Measurements from ENCODE around the gene MYO5B. TPM values are rescaled to one million over a fixed set of nuclear protein-coding genes. Genes with fewer than 3 reads are reported as not detected.

Gene MYO5B
- total and polyA plus RNA-seq, 9 of the 15 experiments (the other 6 are each of a cell fraction or from before 2014, with no cell fraction given) = 0.07 to 0.42 (median 0.28) TPM

DNA sequence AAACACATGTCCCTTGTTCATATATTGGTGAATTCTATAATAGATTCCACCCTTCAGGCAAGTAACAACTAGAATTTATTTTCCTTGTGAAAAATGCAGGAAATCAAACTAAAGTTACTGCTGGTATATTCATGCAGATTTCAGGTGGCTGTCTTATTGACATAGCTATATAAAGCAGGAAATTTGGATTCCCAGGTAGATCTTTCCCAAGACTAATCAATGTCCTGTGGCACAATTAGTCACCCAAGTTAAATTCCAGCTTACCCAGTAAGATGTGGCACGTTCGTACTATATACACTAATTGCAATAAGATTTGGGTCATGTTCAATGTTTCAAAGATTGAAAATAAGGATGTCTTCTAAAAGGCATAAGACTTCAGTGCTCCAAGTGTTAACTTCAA is 42.0 kb downstream of the MYO5B start:
- H4K20me1 ChIP-seq (replicated peaks; ENCODE audit: control insufficient read depth, insufficient read depth, low read length) = no peaks in the 10 kb centered on the region
- H3K36me3 ChIP-seq (ENCODE audit: control insufficient read depth, insufficient read depth, low read length) = no peaks in the 10 kb centered on the region
- in situ Hi-C loops (cut with MboI) = no loop called here
- no peak for ATAC-seq
- intact Hi-C loops (cut with micrococcal nuclease) = no loop called here
- no peak for FAIRE-seq
- no peaks in the 10 kb centered on the region for H3K9me3 ChIP-seq (replicated peaks; ENCODE audit: control insufficient read depth, insufficient read depth, low read depth, low read length)
- ChIA-PET CTCF (ENCODE audit: low intra/inter-chr PET ratio) (no interaction called here), POLR2A (interaction anchor here (0.7 kb wide), 2 partner anchors 12 to 828 kb away, joined by 3 read pairs; no protein-coding TSS in a partner anchor)
- no peak overlapping the region for H2AFZ ChIP-seq (ENCODE audit: low read depth, low read length)
- BruUV-seq (replicated peaks) = no TSS peak
- H3K79me2 ChIP-seq (ENCODE audit: control insufficient read depth, insufficient read depth, low read length) = no peaks in the 10 kb centered on the region
- no peak overlapping the region for H3K4me3 ChIP-seq
- H3K27me3 ChIP-seq (ENCODE audit: control insufficient read depth in 2 of 2, insufficient read depth in 2 of 2, low read length in 2 of 2) = no peaks in the 10 kb centered on the region
- no peak overlapping the region for H3K9ac ChIP-seq (ENCODE audit: insufficient read depth in 1 of 2, low read depth in 2 of 2, low read length in 2 of 2)
- DNase-seq (ENCODE audit: extremely low read depth in 1 of 4, low spot score in 3 of 4) = no peak
- H3K27ac ChIP-seq (ENCODE audit: extremely low read depth, low read depth, low read length) = no peak overlapping the region
- no peaks in the 10 kb centered on the region for H3K9me1 ChIP-seq (ENCODE audit: control insufficient read depth, insufficient read depth, low read length)
- WGBS (ENCODE audit: insufficient coverage, low coverage, missing lambda C conversion rate) = 7% methylated on average over 2 of the region's 2 CpGs
- H3K4me2 ChIP-seq (ENCODE audit: insufficient read depth, low read length) = no peak overlapping the region
- no peaks in the 10 kb centered on the region for H3K4me1 ChIP-seq (replicated peaks in 1 of 2; ENCODE audit: control insufficient read depth in 2 of 2, insufficient read depth in 2 of 2, low read length in 2 of 2)
- TF ChIP-seq ZNF778 (CRISPR knock-in tag; IDR thresholded peaks at IDR 0.05) (no peak), PBX2 (CRISPR knock-in tag; IDR thresholded peaks at IDR 0.05; ENCODE audit: low read depth) (no peak), PBX2 (tag; conservative IDR thresholded peaks at IDR 0.05; ENCODE audit: low read depth) (no peak), E2F5 (CRISPR knock-in tag; IDR thresholded peaks at IDR 0.05) (no peak), ZC3H8 (IDR thresholded peaks at IDR 0.05) (no peak), LEF1 (IDR thresholded peaks at IDR 0.05) (no peak), ZNF584 (CRISPR knock-in tag; IDR thresholded peaks at IDR 0.05; ENCODE audit: low read depth) (no peak), CTCF (IDR thresholded peaks at IDR 0.05 in 2 of 3, conservative IDR thresholded peaks at IDR 0.05 in 1 of 3; ENCODE audit: insufficient read depth in 2 of 3, low read depth in 1 of 3, low read length in 3 of 3) (no peak), SMARCB1 (IDR thresholded peaks at IDR 0.05; ENCODE audit: insufficient read length, low read depth) (no peak), KAT7 (CRISPR knock-in tag; IDR thresholded peaks at IDR 0.05; ENCODE audit: borderline replicate concordance) (no peak), BRD9 (IDR thresholded peaks at IDR 0.05; ENCODE audit: low read depth, partially characterized antibody) (no peak)
- TF ChIP-seq, protein P1, sequence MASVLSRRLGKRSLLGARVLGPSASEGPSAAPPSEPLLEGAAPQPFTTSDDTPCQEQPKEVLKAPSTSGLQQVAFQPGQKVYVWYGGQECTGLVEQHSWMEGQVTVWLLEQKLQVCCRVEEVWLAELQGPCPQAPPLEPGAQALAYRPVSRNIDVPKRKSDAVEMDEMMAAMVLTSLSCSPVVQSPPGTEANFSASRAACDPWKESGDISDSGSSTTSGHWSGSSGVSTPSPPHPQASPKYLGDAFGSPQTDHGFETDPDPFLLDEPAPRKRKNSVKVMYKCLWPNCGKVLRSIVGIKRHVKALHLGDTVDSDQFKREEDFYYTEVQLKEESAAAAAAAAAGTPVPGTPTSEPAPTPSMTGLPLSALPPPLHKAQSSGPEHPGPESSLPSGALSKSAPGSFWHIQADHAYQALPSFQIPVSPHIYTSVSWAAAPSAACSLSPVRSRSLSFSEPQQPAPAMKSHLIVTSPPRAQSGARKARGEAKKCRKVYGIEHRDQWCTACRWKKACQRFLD (CRISPR knock-in tag; IDR thresholded peaks at IDR 0.05) = no peak
- TF ChIP-seq, protein P2, sequence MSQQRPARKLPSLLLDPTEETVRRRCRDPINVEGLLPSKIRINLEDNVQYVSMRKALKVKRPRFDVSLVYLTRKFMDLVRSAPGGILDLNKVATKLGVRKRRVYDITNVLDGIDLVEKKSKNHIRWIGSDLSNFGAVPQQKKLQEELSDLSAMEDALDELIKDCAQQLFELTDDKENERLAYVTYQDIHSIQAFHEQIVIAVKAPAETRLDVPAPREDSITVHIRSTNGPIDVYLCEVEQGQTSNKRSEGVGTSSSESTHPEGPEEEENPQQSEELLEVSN (IDR thresholded peaks at IDR 0.05; ENCODE audit: borderline replicate concordance in 1 of 2, extremely low read depth in 1 of 2, insufficient read depth in 1 of 2, insufficient read length in 1 of 2, low read depth in 1 of 2, low read length in 1 of 2, poor library complexity in 1 of 2, severe bottlenecking in 1 of 2) = no peak
